ENCODE data around the gene CYP19A1. TPM values are rescaled to one million over a fixed set of nuclear protein-coding genes. Genes with fewer than 3 reads are reported as not detected.

CYP19A1 gene
- total and polyA plus RNA-seq, 9 of the 15 experiments (the other 6 are each of a cell fraction or from before 2014, with no cell fraction given): 0.16 to 0.63 (median 0.47) TPM; not detected in 3

- no peak for FAIRE-seq
- no peak overlapping the region for H3K4me2 ChIP-seq (ENCODE audit: insufficient read depth, low read length)
Observed at GRCh38 chr15:51368307-51368706, 29.9 kb upstream of the CYP19A1 start.

More at GRCh38 chr15:51368307-51368706, 29.9 kb upstream of the CYP19A1 start:
- DNase-seq (ENCODE audit: extremely low read depth in 1 of 4, low spot score in 3 of 4) (no peak), ATAC-seq (no peak)
- Histone ChIP-seq H3K27me3 (ENCODE audit: control insufficient read depth in 2 of 2, insufficient read depth in 2 of 2, low read length in 2 of 2) (peaks cover 15 to 17% of the 10 kb centered on the region in 2 experiments), H4K20me1 (replicated peaks; ENCODE audit: control insufficient read depth, insufficient read depth, low read length) (0 out of 2 replicates have a peak, but pooled peaks cover 4% of the 10 kb centered on the region), H3K27ac (ENCODE audit: extremely low read depth, low read depth, low read length) (no peak overlapping the region), H3K36me3 (ENCODE audit: control insufficient read depth, insufficient read depth, low read length) (no peaks in the 10 kb centered on the region), H3K79me2 (ENCODE audit: control insufficient read depth, insufficient read depth, low read length) (no peaks in the 10 kb centered on the region), H3K9me1 (ENCODE audit: control insufficient read depth, insufficient read depth, low read length) (no peaks in the 10 kb centered on the region), H3K9ac (ENCODE audit: insufficient read depth in 1 of 2, low read depth in 2 of 2, low read length in 2 of 2) (no peak overlapping the region), H3K9me3 (replicated peaks; ENCODE audit: control insufficient read depth, insufficient read depth, low read depth, low read length) (no peaks in the 10 kb centered on the region), H2AFZ (ENCODE audit: low read depth, low read length) (no peak overlapping the region), H3K4me1 (replicated peaks in 1 of 2; ENCODE audit: control insufficient read depth in 2 of 2, insufficient read depth in 2 of 2, low read length in 2 of 2) (no peaks in the 10 kb centered on the region), H3K4me3 (no peak overlapping the region)
- CTCF ChIA-PET (ENCODE audit: low intra/inter-chr PET ratio): no interaction called here
- 2% methylated on average over 6 of the region's 6 CpGs for WGBS (ENCODE audit: insufficient coverage, low coverage, missing lambda C conversion rate)
- in situ Hi-C loops (cut with MboI): no loop called here
- TF ChIP-seq MCM2 (IDR thresholded peaks at IDR 0.05; ENCODE audit: low read depth) (no peak), SRF (CRISPR knock-in tag; IDR thresholded peaks at IDR 0.05) (no peak), MAX (CRISPR knock-in tag; IDR thresholded peaks at IDR 0.05) (no peak), KLF6 (CRISPR knock-in tag; IDR thresholded peaks at IDR 0.05; ENCODE audit: borderline replicate concordance) (no peak), KDM4B (IDR thresholded peaks at IDR 0.05; ENCODE audit: borderline replicate concordance in 2 of 2, low read depth in 1 of 2) (no peak), VEZF1 (CRISPR knock-in tag; IDR thresholded peaks at IDR 0.05) (no peak), ZFX (CRISPR knock-in tag; IDR thresholded peaks at IDR 0.05) (no peak)
- intact Hi-C loops (cut with micrococcal nuclease): no loop called here
- POLR2A ChIA-PET: interaction anchor here (0.6 kb wide), 1 partner anchor 31 kb away, joined by 3 read pairs; no protein-coding TSS in a partner anchor
- no TSS peak for BruUV-seq (replicated peaks)

Data from K562 (cell line).